HG02970 (cell line): ENCODE data around the gene CFHR2.
"Not testable (repeated sequence)": the region's sequence is repeated elsewhere in the genome, so short reads cannot be mapped to it uniquely, and the experiment has no call there.

Experiments
- ATAC-seq: cut with Tn5 transposase; IDR thresholded peaks from one replicate; pipeline ENCODE4 v1.9.1; 2021; ENCODE audit warnings: mild to moderate bottlenecking, moderate library complexity, moderate number of reproducible peaks; ENCODE audit not compliant: unreplicated experiment, low FRiP score

Gene CFHR2

DNA sequence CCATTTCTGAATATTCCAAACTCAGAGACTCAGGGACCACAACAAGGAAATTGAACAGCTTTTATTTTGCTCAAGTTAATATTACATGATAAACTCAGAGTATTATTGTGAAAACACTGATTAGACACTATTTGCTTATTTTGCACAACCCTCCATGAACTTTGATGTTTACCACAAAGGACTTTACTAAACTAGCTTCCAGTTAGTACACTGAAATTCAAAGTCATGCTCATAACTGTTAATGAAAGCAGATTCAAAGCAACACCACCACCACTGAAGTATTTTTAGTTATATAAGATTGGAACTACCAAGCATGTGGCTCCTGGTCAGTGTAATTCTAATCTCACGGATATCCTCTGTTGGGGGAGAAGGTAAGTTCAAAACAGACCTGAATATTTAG lies at the start of gene CFHR2:
TSS of gene CFHR2 (plus strand) at position 171 of the 400 bp plus-strand sequence. CDS start at position 314, 143 bp downstream.
- ATAC-seq = not testable (repeated sequence)

DNA sequence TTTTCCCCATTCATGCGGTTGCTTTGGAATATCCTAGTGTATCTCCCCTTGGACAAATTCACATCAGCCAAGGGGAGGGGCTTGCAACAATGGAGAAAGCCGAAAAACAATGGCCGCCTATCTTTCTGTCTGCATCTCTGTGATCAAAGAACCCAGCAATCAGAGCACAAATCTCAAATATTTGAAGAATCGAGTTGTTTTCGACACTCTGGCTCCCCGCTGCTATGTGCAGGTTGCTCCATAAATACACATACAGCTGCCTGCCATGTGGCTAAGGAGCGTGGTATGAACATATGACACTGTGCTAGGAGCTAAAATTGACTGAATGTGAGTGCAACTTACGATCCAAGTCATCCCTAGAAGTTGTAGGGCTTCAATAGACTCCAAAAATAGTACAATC lies 47.2 kb upstream of the CFHR2 start:
- no peak for ATAC-seq

DNA sequence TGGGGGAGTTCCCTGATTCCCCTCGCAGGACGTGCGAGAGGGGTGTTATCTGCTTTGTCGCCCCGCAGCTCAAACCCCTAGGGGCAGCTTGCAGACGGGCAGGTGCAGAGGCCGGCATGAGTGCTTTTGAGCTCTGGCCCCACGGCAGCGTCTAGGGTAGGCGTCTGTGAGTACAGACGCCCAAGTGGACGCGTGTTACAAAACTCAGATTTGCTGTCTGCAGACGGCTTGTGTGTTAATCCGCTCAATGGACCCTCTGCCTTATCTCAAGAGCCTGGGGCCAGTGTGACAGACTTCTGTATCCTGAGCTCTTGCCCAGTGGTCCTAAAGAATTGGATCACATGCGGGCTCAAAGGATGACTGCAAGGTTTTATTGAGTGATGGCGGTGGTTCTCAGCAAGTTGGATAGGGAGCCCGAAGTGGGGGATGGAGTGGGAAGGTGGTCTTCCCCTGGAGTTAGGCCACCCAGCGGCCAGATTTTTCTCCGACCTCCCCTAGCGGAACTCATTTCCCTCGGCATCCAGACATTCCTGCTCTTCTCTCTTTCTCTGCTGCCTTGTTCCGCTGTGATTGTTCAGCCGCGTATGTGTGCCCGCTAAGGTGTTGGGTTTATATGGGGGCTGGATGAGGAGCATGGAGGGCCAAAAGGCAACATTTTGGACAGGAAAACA lies 46.2 kb upstream of the CFHR2 start:
- no peak for ATAC-seq

DNA sequence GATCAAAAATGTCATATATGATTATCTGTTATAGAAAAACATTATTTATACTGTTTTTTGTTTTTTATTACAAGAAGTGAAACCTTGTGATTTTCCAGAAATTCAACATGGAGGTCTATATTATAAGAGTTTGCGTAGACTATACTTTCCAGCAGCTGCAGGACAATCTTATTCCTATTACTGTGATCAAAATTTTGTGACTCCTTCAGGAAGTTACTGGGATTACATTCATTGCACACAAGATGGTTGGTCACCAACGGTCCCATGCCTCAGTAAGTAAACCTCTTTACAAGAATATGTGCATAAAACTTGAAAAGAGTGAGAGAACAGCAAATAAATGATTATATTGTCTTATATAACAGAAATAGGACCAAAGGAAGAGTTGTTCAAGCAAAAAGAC lies 41.2 kb upstream of the CFHR2 start:
- no peak for ATAC-seq

DNA sequence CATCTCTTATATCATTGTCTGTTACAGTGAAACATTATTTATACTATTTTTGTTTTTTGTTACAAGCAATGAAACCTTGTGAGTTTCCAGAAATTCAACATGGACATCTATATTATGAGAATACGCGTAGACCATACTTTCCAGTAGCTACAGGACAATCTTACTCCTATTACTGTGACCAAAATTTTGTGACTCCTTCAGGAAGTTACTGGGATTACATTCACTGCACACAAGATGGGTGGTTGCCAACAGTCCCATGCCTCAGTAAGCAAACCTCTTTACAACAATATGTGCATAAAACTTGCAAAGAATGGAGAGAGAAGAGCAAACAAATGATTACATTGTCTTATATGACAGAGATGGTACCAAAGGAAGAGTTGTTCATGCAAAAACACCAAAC lies 33.3 kb upstream of the CFHR2 start:
- ATAC-seq = no peak

DNA sequence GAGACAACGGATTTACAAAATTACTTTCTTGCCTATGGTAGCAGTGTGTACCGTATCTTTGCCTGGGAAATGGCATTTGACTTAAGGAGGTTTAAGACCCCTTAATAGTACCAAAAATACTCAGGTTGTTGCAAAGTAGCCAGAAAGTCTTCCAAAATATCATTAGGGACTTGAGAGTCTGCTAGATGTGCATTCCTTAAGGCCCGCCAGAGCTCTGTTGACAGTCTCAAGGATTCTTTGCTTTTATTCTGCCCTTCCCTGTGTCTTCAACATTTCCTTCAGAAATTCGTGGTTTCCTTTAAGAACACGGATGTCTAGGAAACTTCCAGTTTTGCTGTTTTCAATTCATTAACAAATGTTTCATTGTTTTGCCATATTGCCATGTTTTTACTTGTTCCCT lies 31.3 kb upstream of the CFHR2 start:
- not testable (repeated sequence) for ATAC-seq

DNA sequence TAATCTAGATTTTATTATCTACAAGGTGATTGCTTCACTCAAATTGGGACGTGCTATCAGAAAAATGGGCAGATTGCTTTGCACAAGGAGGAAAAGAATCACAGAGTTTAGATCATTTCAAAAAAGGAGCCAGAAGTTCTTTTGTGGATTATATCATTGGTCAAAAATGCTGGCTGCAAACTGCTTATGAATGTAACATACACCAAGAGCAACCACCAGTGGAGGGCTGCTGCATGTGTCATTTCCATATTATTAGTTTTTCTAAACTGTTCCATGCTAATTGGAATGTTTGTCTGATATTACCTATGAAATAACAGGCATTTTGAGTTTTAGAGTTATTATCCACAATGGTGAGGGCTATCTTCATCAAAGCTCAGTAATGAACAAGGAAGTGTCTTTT lies 16.7 kb upstream of the CFHR2 start:
- not testable (repeated sequence) for ATAC-seq

DNA sequence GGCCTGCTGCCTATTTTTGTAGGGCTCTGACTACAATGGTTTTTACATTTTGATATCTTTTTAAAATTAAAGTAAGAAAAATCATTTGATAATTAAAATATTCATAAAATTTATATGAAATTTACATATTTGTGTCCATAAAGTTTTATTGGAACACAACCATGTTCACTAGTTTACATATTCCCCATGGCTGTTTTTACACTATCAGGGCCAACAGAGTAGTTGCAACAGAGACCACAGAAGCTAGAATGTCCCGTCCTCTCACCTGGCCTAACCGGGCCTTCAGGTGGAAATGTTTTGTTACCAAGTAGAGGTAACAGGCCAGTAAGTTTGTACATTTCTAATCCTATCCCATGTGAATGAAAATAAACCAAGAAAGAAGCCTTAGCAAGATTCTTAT lies 10.7 kb upstream of the CFHR2 start:
- ATAC-seq = not testable (repeated sequence)

DNA sequence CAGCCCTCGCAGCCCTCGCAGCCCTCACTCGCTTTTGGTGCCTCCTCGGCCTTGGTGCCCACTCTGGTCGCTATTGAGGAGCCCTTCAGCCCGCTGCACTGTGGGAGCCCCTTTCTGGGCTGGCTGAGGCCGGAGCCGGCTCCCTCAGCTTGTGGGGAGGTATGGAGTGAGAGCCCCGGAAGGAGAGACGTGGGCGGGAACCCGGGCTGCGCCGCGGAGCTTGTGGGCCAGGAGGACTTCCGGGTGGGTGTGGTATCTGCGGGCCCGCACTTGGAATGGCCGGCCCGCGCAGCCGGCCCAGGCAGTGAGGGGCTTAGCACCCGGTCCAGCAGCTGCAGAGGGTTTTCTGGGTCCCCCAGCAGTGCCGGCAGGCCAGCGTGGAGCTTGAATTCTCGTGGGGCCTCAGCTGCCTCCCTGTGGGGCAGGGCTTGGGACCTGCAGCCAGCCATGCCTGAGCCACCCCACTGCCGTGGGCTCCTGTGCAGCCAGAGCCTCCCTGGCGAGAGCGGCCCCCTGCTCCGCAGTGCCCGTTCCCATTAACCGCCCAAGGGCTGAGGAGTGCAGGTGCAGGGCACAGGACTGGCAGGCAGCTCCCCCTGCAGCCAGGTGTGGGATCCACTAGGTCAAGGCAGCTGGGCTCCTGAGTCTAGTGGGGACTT lies 9.9 kb upstream of the CFHR2 start:
- ATAC-seq = no peak

DNA sequence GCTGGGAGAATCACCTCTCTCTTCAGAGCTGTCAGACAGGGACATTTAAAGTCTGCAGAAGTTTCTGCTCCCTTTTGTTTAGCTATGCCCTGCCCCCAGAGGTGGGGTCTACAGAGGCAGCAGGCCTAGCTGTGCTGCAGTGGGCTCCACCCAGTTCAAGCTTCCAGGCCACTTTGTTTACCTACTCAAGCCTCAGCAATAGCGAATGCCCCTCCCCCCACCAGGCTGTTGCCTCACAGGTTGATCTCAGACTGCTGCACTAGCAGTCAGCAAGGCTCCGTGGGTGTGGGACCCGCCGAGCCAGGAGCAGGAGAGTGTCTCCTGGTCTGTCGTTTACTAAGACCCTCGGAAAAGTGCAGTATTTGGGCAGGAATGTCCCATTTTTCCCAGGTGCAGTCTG lies 2.1 kb upstream of the CFHR2 start:
- not testable (repeated sequence) for ATAC-seq

DNA sequence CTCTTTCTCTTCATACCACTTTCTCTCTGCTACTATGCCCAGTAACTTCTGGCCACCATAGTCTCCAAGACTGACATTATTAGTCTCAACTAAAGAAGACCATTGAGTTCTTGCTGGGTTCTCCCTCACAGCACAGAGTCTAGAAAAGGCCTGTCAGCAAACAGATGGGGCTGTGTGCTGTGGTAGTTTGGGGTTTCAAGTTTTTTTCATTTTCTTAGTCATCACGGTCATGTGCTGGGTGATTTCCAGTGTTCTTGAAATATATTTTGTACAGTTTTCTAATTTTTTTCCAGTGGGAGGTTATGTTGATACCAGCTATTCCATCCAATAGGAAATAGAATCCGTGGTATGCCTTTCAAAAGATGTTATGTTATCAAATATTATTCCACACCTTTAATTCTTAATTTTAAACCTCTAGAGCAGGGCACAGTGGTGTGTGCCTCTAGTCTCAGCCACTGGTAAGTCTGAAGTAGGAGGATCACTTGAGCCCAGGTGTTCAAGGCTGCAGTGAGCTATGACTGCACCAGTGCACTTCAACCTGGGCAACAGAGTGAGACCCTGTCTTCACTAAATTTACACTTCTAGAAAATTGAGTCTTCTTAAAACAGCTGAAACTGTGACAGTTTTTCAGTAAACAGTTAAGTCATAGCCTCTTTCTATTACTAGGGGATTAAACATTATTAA lies 8.3 kb downstream of the CFHR2 start:
- peak; percentile 73 for ATAC-seq

DNA sequence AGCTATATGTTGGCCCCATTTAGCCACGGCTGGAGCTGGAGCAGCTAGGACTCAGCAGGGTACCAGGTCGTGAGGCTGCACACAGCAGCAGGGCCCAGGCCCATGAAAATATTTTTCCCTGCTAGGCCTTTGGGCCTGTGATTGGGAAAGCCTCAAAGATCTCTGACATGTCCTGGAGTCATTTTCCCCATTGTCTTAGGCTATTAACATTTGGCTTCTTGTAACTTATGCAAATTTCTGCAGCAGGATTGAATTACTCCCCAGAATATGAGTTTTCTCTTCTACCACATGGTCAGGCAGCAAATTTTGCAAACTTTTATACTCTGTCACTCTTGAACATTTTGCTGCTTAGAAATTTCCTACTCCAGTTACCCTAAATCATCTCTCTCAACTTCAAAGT lies 11.2 kb downstream of the CFHR2 start:
- no peak for ATAC-seq

DNA sequence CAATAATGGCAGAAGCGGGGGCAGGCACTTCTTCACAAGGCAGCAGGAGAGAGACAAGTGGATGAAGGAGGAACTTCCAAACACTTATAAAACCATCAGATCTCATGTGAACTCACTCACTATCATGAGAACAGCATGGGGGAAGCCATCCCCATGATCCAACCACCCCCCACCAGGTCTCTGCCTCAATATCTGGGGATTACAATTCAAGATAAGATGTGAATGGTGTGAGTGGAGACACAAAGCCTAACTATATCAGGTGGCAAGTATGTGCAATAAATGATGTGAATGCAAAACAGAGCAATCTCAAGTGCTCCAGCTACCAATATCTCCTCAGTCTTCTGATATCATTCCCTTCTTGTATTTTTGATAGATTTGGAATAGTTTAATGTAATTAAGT lies 12.4 kb downstream of the CFHR2 start:
- ATAC-seq = no peak

DNA sequence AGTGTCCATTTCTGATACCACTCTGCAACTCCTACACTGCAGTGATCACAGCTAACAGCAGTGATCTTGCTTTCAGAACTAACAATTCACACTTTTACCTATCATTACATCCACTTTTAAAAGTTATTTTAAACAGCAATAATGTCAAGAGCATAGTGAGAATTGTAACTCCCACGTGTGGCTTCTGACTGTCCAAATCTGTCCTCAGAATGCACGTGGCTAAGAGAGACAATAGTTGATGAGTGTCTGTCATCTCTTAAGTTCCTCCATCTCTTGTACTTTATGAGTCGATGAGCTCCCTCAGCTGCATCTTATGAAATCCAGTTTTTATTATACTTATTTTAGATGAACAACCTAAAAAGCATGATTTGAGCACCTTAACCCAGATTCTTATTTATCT lies 17.3 kb downstream of the CFHR2 start:
- ATAC-seq = no peak

DNA sequence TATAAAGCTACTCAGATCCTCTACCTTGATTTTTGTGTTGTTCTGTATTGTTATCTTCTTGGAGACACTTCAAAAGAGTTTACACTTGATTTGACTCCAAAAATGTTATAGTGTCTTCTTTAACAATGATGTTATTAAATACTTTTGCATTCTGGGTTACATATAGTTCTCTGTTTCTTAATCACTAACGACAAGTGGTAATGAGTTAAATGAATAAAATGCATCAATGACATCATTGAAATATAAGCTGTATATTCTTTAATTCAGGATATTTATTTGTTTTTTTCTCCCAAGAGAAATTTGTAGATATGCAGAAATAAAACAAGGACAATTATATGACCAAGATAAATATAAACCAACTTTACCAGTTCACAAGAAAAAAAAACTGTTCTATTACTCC lies 26.6 kb downstream of the CFHR2 start:
- ATAC-seq = no peak

DNA sequence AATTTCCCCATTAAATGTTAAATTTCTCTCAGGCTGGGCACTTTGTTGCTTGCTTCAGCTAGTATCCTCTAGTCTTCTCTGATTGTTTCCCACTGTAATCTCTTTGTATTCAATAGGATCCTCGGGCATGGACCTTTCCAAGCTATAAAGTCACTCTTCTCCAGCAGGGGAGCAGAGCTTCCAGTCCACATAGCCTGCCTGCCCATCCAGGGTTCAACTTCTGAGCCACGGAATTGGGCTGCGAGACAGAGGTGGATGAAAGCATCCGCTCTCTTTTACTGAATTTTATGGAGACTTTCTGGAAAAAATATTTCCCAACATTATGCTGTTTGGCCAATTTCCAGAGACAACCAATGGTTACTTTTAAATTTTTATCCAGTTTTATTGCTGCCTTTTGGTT lies 32.7 kb downstream of the CFHR2 start:
- ATAC-seq = no peak

DNA sequence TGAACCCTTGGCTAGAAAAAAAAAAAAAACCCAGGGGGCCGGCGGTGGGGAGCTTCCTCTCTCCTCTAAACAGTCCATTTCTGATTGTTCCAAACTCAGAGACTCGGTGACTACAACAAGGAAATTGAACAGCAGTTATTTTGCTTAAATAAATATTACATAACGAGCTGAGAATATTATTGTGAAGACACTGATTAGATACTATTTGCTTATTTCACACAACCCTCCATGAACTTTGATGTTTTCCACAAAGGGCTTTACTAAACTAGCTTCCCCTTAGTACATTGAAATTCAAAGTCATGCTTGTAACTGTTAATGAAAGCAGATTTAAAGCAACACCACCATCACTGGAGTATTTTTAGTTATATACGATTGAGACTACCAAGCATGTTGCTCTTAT lies 33.7 kb downstream of the CFHR2 start, which contains the start of gene CFHR5:
TSS of gene CFHR5 (plus strand) at position 279 of the 400 bp plus-strand sequence. CDS start at position 388, 109 bp downstream.
- ATAC-seq = no peak

DNA sequence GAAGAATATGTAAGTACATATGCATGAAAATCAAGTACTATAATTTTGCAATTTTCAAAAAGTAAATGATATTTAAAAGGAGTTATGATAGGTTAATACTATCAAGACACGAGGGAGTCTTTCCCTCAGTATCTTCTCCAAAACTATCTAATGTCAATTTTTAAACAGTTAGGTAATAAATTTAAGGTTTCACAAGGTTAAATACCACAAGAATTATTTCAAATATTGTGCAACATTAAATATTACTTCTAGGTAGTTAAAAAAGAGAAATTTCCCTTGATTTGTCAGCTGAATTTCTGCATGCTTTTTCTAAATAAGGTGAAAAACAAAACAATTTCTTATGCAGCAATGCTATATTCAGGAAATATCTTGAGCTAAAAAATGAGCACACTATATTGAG lies 37.3 kb downstream of the CFHR2 start:
- ATAC-seq = no peak

DNA sequence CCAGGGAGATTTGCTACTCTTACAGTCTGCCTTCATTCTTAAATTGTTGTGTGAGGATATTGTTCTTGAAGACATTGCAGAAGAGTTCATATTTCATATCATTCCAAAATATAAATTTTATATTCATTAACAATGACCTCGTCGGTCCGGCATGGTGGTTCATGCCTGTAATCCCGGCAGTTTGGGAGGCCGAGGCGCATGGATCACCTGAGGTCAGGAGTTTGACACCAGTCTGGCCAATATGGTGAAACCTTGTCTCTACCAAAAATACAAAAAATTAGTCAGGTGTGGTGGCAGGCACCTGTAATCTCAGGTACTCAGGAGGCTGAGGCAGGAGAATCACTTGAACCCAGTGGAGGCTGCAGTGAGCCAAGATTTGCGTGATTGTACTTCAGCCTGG lies 38.7 kb downstream of the CFHR2 start:
- not testable (repeated sequence) for ATAC-seq

DNA sequence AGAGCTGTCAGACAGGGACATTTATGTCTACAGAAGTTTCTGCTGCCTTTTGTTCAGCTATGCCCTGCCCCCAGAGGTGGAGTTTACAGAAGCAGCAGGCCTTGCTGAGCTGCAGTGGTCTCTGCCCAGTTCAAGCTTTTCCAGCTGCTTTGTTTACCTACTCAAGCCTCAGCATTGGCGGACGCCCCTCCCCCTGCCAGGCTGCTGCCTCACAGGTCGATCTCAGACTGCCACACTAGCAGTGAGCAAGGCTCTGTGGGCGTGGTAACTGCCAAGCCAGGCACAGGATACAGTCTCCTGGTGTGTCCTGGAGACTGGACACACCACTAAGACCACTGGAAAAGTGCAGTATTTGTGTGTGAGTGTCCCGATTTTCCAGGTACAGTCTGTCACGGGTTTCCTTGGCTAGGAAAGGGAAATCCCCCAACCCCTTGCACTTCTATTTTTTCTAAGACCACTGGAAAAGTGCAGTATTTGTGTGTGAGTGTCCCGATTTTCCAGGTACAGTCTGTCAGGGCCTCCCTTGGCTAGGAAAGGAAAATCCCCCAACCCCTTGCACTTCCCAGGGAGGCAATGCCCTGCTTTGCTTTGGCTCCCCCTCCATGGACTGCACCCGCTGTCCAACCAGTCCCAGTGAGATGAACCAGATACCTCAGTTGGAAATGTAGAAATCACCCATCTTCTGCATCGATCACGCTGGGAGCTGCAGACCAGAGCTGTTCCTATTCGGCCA lies 48.5 kb downstream of the CFHR2 start:
- ATAC-seq = not testable (repeated sequence)

DNA sequence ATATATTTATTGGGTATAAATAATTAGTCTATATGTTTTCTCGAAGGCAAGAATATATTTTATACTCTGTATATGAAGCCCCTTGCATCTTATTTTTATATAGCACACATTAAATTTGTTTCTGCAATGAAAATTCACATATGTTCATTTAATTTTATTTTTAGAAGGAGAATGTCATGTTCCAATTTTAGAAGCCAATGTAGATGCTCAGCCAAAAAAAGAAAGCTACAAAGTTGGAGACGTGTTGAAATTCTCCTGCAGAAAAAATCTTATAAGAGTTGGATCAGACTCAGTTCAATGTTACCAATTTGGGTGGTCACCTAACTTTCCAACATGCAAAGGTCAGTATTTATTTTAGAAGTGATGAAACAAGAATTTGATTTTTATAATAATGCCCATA lies 50.4 kb downstream of the CFHR2 start:
- no peak for ATAC-seq
